22Rv1 (cell line): Measurements from ENCODE around the gene NAPA.

Experiments used
- H3K27ac ChIP-seq: fragments of 450-650 bp; 2 replicates; pipeline ENCODE4 v1.5.1; 2017
- CTCF ChIP-seq: fragments of 450-650 bp; IDR thresholded peaks from 2 replicates; pipeline ENCODE4 v1.5.1; 2017; ENCODE audit warnings: mild to moderate bottlenecking
- ZFX ChIP-seq: fragments of 450-650 bp; IDR thresholded peaks from 2 replicates; pipeline ENCODE4 v1.6.1; 2017; ENCODE audit warnings: antibody characterized with exemption, borderline replicate concordance

Gene NAPA

GRCh38 chr19:47483800-47484690 is 30.8 kb downstream of the NAPA start, which contains the start of gene KPTN:
Gene KPTN (minus strand): TSS chr19:47484219. CDS start chr19:47484160, 59 bp downstream.
- no peak for TF ChIP-seq ZFX
- peak; percentile 97 for TF ChIP-seq CTCF
- H3K27ac ChIP-seq, result peak within 1 kb of the TSS; percentile 87

- H3K27ac ChIP-seq, result no peak overlapping the region
- TF ChIP-seq ZFX, result no peak
- TF ChIP-seq CTCF, result no peak
Measured at GRCh38 chr19:47483200-47483599, 31.7 kb downstream of the NAPA start.

- TF ChIP-seq ZFX (no peak), CTCF (no peak)
Measured at GRCh38 chr19:47481460-47482052, 33.3 kb downstream of the NAPA start.

GRCh38 chr19:47480658-47481057 is 34.2 kb downstream of the NAPA start:
- TF ChIP-seq CTCF, result no peak
- TF ChIP-seq ZFX, result no peak
- no peak overlapping the region for H3K27ac ChIP-seq

More at GRCh38 chr19:47481460-47482052, 33.3 kb downstream of the NAPA start:
- H3K27ac ChIP-seq, result no peak overlapping the region

- no peak for TF ChIP-seq CTCF
- TF ChIP-seq ZFX, result no peak
- H3K27ac ChIP-seq, result no peak overlapping the region
Measured at GRCh38 chr19:47479701-47480503, 35.0 kb downstream of the NAPA start.

GRCh38 chr19:47476438-47476972 is 38.4 kb downstream of the NAPA start:
- no peak overlapping the region for H3K27ac ChIP-seq
- no peak for TF ChIP-seq ZFX
- TF ChIP-seq CTCF, result no peak
